GM10847 (cell line): ENCODE results near the gene JARID2.

Source experiments
- POLR2A ChIP-seq: IDR thresholded peaks from 2 replicates; pipeline ENCODE4 v1.6.1; 2011; ENCODE audit not compliant: insufficient read length; ENCODE audit errors: extremely low read depth

Gene JARID2

DNA sequence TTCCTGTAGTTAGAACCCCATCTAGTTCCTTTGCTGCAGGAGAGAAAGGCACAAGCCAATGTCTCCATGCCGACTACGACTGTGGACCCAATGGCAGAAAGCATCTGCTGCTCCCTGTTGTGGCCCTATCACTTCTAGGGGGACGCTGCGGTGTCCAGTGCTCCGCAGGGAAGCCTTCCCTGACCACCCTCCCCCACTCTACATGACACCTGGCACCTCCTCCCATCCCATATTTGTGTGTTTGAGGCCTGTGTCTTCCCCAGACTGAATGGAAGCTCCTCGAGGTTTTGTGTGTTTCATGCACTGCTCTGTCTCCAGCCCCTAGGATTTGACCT lies 257.4 kb downstream of the JARID2 start:
- TF ChIP-seq POLR2A, result no peak

DNA sequence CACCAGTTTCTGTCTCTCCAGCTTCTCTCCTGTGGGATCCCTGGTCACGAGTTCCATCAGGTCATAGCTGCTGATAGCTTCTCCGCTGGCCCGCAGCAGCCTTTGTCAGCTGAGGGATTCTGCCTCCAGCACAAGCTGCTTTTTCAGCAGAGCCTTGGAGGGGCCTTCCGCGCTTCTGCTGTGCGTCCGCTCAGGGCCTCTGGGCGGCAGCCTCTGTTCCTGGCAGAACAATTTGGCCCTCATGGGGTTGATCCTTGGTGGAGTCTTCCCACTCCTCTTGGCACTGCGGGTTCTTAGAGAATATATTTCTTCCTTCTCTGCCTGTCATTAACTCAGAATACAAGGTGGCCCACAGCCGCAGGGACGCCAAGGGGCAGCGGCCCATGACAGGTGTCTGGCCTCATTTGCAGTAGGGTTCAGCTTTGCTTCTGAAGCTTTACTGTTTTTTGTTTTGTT lies 258.2 kb downstream of the JARID2 start:
- no peak for TF ChIP-seq POLR2A

DNA sequence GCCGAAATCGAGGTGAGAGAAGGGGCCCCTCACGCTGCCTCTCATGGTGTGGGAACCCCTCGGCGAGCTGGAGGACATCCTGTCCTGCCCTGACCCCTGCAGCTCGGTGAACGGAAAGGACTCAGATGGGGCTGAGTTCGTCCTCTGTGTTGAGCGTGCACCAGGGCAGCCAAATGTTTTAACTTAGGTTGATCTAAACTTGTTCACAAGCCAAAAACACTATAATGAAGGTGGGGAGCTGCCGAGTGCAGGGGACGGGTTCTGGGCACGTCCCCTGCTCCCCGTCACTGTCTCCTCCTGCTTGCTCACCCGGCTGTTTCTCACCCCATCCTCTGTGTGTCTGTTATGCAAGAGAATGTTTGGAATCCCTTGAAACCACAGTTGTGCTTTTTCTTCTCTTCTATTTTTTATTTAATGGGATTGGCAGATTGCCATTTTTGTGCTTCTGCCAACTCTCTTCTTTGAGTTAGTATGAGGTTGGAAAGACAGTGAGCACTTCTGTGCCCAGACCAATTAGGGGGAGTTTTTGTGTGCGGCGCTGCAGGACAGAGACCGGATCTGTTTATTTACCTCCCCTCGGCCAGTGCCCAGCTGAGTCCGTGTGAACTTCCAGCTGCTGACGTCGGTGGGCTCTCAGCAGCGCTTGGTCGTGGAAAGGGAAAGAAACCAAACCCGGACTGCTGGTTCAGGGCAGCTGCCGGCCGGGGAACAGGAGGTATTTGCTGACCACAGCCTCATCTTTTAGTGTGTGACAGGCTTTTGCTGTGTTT lies 258.9 kb downstream of the JARID2 start:
- no peak for TF ChIP-seq POLR2A

DNA sequence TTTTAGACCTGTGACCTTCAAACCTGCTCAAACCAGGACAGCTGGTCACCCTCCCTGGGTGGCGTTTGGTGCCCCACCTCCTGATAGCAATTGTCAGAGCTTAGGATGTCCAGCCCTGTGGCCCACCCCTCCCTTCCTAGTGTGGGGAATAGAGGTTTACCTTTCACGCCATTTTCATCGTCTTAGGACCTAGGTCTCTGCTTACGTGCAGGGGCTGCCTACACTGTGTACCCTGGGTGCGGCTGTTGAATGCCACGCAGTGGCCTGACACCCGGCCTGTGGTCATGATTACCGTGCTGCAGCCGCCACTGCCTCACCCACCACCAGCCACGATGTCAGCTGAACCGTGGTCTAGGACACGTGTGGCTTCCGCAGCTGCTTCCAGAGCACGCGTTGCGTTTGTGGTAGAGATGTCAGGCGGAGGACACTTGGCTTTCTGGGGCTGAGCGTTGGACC lies 259.6 kb downstream of the JARID2 start:
- no peak for TF ChIP-seq POLR2A

DNA sequence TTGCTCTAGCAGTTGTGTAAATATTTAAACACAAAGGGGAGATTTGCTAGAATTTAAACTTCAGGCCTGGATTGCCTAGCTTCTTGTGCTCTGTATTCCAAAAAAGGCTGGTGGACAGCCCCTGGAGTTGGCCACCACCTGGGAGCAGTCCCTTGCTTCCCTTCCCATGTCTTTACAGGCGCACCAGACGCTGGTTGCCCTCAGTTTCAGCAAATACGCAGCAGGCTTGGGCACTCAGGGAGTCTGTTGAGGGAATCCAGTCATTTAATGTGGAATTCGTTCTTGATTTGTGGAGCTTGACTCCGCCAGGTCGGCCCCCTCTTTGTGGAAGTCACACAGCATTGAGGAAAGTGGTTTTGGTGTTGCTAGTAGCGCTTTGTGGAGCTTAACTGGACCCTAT lies 260.2 kb downstream of the JARID2 start:
- no peak for TF ChIP-seq POLR2A

DNA sequence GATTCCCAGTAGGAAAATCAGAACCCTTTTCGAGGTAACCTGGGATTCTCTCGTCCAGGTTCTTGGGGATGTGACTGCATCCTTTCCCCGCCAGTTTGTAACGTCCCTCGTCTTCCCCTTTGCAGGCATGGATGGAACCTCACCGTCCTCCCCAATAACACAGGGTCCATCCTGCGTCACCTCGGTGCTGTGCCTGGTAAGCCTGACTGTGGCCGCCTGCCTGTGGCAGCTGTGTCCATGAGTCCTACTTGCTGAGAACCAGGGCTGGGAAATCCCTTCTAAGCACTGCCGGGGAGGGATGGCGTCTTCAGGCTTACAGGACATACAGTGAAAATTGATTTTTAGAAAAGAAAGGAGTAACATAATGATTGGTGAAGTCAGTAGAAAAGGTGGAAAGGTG lies 261.4 kb downstream of the JARID2 start:
- TF ChIP-seq POLR2A, result no peak

GRCh38 chr6:15507746-15508145 lies 261.9 kb downstream of the JARID2 start:
- TF ChIP-seq POLR2A, result no peak

DNA sequence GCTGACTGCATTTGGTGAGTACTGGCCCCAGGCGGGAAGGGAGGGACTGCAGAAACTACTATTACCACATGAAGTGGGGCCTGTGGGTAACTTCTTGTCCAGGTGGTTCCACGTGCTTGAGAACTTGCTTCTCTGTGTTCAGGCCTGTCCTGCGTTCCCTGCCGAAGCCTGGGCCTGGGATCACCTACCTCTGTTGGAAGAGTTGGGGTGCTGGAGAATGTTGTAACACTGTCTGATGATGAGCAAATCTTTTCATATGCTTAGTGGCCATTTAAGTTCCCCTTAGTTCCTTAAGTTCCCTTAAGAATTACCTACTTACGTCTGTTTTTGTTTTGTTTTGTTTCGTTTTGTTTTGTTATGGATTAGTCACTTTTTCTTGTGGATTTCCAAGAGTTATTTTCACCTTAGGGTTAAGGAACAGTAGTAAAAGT lies 262.6 kb downstream of the JARID2 start:
- TF ChIP-seq POLR2A, result no peak

GRCh38 chr6:15508931-15509330 lies 263.1 kb downstream of the JARID2 start:
- no peak for TF ChIP-seq POLR2A

GRCh38 chr6:15509335-15509933 lies 263.6 kb downstream of the JARID2 start:
- no peak for TF ChIP-seq POLR2A

DNA sequence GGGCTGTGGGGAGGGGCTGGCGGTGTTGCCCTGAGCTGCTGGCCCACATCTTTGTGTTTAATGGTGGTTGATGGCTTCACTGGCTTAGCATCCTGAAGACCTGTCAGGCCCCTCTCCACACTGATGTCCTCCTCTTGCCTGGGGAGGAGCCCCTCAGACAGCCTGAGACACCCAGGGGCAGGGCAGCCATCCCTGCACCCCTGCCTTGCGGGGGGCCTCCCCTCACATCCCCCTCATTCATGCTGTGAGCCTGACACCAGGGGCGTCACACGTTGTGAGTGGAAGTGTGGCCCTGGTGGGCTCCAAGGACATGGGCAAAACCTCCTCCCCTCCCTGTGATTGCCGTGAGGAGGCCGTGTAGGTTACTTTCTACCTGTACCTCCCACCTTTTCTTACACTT lies 264.3 kb downstream of the JARID2 start:
- no peak for TF ChIP-seq POLR2A

GRCh38 chr6:15510536-15511247 lies 264.8 kb downstream of the JARID2 start:
- TF ChIP-seq POLR2A, result no peak

DNA sequence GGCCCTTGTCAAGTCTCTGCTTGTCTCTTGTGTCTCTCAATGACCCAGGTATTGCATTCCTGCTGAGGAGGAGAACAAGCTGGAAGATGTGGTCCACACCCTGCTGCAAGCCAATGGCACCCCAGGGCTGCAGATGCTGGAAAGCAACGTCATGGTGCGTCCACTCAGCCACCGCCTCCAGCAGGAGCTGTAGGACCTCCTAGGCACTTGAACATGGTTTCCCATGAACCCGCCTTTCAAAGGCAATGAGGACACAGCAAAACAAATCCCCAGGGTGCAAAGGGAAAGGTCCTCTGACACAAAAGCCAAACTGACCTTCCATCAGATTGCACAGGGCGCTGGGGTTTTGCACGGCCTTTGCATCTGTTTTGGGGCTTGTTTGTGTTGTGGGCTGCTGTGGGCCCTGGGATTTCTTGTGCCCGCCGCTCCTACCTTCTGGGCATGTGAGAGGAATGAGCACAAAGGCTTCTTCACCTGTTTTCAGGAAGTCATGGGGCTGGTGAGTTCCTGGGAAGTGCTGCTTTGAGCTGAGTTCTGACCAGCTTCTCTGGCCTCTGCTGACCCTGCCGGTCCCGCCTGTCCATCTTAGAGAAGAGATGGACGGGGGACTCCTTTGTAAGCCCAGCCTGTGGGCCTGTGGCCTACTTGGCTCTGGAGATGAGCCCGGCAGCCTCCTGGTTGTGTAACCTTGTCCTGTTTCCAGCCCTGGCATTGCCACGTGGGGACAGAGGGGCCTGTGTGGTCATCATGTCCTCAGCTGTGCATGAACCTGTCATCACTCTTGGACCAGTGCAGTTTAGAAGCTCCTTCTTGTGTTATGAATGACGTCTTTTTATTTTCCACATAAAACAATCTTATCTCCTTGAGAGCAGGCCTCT lies 265.6 kb downstream of the JARID2 start:
- TF ChIP-seq POLR2A, result no peak

DNA sequence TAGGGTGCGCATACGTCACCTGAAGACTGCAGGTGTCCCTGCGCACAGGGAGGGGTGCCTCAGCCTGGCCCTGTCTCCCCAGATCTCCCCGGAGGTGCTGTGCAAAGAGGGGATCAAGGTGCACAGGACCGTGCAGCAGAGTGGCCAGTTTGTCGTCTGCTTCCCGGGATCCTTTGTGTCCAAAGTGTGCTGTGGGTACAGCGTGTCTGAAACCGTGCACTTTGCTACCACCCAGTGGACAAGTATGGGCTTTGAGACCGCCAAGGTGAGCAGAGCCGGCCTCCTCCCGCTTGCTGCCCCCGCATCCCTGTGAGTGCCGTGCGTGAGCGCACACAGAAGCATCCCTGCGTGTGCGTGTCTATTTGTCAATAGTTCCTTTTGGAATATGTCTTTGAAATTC lies 266.3 kb downstream of the JARID2 start:
- TF ChIP-seq POLR2A, result no peak

- TF ChIP-seq POLR2A, result no peak
These were observed 266.9 kb downstream of the JARID2 start for GRCh38 chr6:15512721-15513120.
